H1 (cell line): ENCODE data around the gene FABP6.

ENCODE experiments used
- ATF3 ChIP-seq: IDR thresholded peaks from 2 replicates; pipeline ENCODE4 v1.6.1; 2011; ENCODE audit warnings: low read depth, mild to moderate bottlenecking, low read length; ENCODE audit not compliant: insufficient read depth
- CTCF ChIP-seq, 3 experiments: IDR thresholded peaks; 1 replicate in 2 of 3; 2 replicates in 1 of 3; pipeline versions ENCODE4 v1.5.1 to v1.6.1; 2011; ENCODE audit warnings: low read length in 3 of 3, mild to moderate bottlenecking in 3 of 3, inconsistent platforms in 2 of 3, low read depth in 1 of 3, moderate library complexity in 1 of 3; ENCODE audit not compliant: insufficient read depth in 1 of 3; ENCODE audit errors: control extremely low read depth in 1 of 3
- JUN ChIP-seq: IDR thresholded peaks from 2 replicates; pipeline ENCODE4 v1.6.1; 2011; ENCODE audit warnings: low read depth, mild to moderate bottlenecking, improper control_type of control experiment, low read length
- POLR2A ChIP-seq, 2 experiments: IDR thresholded peaks; 1 replicate in 1 of 2; 2 replicates in 1 of 2; pipeline ENCODE4 v1.6.1; 2011; ENCODE audit warnings: low read depth in 2 of 2, low read length in 2 of 2, mild to moderate bottlenecking in 2 of 2; ENCODE audit errors: control extremely low read depth in 1 of 2
- POLR2AphosphoS5 ChIP-seq: IDR thresholded peaks from 2 replicates; pipeline ENCODE4 v1.6.1; 2011; ENCODE audit warnings: low read depth, low read length
- SIN3A ChIP-seq, 2 experiments: IDR thresholded peaks in 1 of 2; conservative IDR thresholded peaks in 1 of 2; 2 replicates each; pipeline ENCODE4 v1.6.1; 2011 to 2012; ENCODE audit warnings: low read length in 2 of 2, improper control_type of control experiment in 1 of 2, low read depth in 1 of 2, mild to moderate bottlenecking in 1 of 2
- SP1 ChIP-seq: IDR thresholded peaks from 2 replicates; pipeline ENCODE4 v1.6.1; 2011; ENCODE audit warnings: low read depth, low read length
- SP2 ChIP-seq: IDR thresholded peaks from 2 replicates; pipeline ENCODE4 v1.6.1; 2012; ENCODE audit warnings: mild to moderate bottlenecking, low read length, inconsistent platforms

GRCh38 chr5:160252916-160253315, 23.6 kb downstream of the FABP6 start:
- TF ChIP-seq CTCF (IDR thresholded peaks at IDR 0.05; ENCODE audit: control extremely low read depth in 1 of 3, insufficient read depth in 1 of 3, low read depth in 1 of 3, low read length in 3 of 3): no peak
- TF ChIP-seq POLR2A (IDR thresholded peaks at IDR 0.05; ENCODE audit: control extremely low read depth in 1 of 2, low read depth in 2 of 2, low read length in 2 of 2): no peak
- no peak for TF ChIP-seq SP2
- TF ChIP-seq SIN3A (conservative IDR thresholded peaks at IDR 0.05 in 1 of 2, IDR thresholded peaks at IDR 0.05 in 1 of 2; ENCODE audit: low read depth in 1 of 2, low read length in 2 of 2): no peak
- no peak for TF ChIP-seq JUN
- TF ChIP-seq POLR2AphosphoS5: no peak
- no peak for TF ChIP-seq SP1
- TF ChIP-seq ATF3: no peak
